ENCODE measurements around the gene DUT. TPM values are rescaled to one million over a fixed set of nuclear protein-coding genes. Genes with fewer than 3 reads are reported as not detected.
A peak's percentile ranks its signal among the peaks of the same experiment; 100 is the strongest.

The DUT gene
- total RNA-seq (2014; rRNA removed; shearing (Covaris generic)) = 132 and 160 TPM in 2 replicates
- 161 and 165 TPM in 2 replicates for polyA plus RNA-seq (2015; cell fraction: cytosol; rRNA removed)
- polyA plus RNA-seq (2015; cell fraction: nucleus; rRNA removed) = 140 and 170 TPM in 2 replicates

DNA sequence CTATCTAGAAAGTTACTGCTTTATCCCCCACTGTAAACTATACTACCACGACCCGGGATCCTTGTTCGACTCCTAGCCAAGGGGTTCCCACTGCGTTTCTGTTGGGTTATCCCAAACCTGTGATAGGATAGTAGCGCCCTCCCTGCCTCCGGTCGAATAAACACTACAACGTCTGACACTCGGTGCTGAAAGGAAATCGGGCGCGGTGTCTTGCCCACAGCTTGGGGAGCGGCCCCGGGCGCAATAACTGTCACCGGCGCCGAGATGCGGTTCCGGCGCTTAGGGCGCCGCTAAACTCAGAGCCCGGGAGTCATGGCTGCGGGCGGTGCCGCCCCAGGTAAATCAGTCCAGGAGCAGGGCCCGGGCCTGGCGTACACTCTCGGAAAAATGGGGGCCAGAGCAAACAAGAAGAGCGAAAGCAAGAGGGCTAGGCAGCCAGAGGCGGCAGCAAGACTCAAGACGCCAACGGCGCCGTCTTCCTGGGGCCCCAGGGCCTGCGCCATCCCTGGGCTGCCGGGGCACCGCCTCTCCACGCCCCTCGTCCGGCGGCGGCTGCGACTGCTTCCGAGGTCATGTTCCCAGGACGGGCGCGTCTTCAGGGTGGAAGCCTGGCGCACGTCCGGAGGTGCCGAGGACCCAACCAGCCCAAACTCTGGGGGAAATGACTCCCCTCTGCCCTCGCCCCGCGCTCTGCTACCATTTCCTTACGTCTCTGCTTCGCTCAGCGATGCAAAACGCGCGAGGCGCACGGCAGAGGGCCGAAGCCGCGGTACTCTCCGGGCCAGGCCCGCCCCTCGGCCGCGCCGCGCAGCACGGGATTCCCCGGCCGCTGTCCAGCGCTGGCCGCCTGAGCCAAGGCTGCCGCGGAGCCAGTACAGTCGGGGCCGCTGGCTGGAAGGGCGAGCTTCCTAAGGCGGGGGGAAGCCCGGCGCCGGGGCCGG lies at the start of gene DUT:
DUT (plus strand) TSS at position 575 of the 941 bp plus-strand sequence; CDS start at position 662, 87 bp downstream.
- DNase-seq (ENCODE audit: low read depth) = peak; percentile 80

DNA sequence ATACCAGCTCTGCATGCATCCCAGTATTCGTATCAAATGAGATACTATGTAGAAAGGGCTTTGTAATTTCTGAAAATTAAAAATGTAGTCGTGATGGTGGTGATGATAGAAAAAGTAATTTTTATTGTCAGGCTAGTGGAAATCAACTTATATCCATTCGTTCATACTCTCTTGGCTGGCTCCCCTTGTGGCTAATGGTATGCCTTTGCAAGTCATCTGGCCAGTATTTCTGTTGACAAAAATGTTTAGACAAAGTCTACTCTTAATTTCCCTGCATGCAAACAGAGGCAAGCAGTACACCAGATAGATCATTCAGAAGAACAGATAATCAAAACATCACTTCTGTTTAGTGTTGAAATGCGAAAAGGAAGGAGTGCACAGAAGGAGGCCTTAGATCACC lies 49.6 kb upstream of the DUT start:
- no peak for DNase-seq (ENCODE audit: low read depth)

DNA sequence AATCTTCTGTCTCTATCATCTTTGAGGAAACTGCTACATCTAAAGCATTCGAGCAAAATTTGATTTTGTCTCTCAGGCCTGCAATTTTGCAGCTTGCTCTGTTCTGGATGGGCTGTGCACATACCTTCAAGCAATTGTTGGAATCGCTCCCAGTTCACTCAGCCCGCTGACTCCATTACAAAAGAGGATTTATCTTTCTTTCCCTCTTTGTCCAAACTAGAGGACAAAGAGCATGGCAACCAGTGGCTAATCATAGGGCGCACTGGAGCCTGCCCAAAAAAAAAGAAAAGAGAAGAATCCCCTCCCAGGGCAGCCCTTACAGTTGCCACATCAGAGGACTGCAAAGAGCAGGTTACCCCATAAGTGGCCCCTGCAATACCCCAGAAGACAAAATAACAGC lies 49.0 kb upstream of the DUT start:
- no peak for DNase-seq (ENCODE audit: low read depth)

DNA sequence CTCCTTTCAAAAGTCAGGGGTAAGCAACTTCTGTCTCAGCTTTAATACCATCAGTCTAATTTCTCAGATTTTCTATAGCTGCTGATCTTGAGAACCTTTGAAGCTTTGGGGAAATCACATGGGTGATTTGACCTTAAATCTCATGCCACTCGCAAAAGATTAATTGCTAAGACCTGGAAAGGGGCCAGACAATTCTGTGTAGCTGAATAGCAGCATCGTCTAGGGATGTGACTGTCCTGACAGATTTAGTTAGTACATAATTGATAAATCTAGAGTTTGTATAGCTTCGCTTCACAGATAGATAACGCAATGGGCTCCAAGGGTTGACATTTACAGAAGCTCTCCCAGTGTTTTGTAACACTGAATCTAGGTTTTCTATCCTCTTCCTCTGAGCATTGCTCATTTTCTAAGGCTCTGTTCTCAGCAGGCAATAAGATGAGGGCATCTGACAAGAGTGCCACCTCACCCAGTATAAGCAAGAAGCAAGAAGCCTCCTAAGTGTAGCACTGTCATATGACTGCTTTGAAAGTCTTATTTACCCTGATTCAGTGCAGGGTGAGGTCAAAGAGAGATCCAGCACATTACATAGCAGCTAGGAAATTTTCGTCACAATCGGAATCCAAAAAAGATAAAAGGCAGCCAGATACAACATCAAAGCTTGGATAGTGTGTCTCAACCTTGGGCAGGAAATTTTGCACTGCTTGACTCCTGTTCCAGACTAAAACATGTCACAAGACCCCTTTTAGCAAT lies 47.7 kb upstream of the DUT start:
- no peak for DNase-seq (ENCODE audit: low read depth)

DNA sequence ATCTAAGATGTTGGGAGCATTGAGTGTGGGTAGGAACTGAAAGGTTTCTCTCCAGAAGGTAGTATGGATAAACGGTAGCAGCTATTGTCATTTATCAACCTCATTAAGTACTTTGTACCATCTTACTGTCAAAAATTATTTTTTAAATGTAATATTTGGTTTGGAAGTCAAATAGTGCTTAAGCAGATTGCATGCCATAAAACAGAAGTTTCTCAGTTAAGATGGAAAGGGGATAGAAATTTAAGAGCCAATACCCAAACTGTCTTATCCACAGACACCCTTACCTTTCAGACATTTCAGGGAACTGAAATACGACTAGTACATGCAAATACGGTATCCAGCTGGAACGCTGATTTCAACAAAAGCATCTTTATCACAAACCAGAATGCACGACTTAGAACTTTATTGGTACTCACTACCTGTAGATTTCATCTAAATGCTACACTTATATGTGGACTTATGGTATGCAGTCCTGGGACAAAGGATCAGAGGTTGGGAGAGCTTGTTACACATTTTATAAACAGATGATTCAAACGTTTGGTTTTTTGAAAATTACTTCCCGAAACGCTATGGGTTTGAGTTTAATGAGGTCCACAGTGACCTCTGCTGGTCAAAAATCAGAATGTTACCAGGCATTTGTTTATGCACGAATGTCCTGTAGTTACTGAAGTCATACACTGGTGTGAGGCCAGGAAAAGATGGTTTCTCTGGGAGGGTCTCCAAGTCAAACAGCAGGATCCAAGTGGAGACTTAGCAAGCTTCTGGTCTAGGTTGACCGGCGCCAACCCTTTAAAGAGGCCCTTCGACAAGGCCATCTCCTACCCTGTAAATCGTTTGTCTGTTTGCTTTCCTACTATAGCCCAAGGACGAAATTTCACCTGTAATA lies 45.7 kb upstream of the DUT start:
- DNase-seq (ENCODE audit: low read depth) = peak; percentile 80

DNA sequence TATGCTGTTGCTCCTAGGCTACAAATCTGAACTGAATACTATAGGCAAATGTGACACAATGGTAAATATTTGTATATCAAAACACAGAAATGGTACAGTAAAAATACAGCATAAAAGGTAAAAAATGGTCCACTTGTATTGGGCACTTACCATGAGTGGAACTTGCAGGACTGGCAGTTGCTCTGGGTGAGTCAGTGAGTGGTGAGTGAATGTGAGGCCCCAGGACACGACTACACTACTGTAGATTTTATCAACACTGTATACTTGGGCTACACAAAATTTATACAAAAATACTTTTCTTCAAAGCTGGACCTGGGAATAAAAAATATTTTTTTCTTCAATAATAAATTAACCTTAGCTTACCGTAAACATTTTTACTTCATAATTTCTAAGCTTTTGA lies 41.6 kb upstream of the DUT start:
- no peak for DNase-seq (ENCODE audit: low read depth)

DNA sequence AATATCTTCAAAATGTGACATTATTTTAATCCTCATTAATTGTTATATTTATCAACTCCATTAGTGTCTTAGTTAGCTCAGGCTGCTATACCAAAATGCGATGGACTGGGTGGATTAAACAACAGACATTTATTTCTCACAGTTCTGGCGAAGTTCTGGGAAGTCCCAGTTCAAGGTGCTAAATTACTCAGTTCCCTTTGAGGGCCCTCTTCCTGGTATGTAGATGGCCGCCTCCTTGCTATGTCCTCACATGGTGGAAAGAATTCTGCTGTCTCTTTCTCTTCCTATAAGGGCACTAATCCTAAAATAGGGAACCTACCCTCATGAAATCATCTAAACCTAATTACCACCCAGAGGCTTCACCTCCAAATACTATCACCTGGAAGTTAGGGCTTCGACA lies 38.8 kb upstream of the DUT start:
- no peak for DNase-seq (ENCODE audit: low read depth)

DNA sequence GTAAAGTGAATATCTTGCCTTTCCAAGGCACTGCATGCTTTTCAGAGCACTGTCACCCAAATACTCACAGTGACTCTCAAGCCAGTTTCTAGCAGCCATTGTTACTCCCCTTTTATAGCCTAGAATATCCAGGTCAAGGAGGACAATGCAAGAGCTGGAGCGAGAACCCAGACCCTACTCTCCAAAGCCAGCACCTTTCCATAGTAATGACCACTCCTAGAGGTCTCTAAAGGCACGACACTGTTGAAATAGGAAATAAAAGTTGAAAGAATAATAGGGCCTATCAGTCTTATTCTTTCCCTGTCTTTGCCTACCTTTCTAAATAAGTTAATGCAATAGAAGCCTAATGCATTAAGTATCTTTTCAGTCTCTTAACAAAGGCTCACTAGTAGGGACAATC lies 33.6 kb upstream of the DUT start:
- no peak for DNase-seq (ENCODE audit: low read depth)

DNA sequence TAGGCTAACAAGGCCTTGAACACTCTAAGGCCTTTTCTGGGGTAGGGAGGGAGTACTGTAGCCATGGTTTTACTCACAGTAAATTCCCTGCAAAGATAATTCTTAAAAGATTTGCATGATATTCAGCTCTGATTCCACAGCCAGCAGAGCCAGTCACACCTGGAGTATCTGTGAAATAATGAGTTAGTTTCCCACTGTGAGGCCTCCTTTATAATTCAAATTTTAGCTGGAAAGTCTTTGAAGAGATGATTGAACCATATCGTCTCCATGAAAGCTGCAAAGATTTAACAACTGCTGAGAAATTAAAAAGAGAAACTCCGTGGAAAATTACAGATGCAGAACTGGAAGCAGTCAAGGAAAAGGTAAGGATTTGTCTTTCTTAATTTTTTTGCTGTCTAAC lies 32.3 kb upstream of the DUT start:
- no peak for DNase-seq (ENCODE audit: low read depth)

DNA sequence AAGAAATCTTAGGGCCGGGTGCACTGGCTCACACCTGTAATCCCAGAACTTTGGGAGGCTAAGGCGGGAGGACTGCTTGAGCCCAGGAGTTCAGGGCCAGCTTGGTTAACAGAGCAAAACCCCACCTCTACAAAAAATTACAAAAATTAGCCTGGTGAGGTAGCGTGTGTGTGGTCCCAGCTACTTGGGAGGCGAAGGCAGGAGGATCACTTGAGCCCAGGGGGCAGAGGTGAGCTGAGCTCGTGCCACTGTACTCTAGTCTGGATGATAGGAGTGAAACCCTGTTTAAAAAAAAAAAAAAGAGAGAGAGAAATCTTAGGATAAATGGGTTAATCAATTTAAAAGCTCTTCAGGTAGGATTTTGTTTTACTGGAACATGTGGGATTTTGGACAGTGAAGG lies 31.2 kb upstream of the DUT start:
- DNase-seq (ENCODE audit: low read depth) = no peak

DNA sequence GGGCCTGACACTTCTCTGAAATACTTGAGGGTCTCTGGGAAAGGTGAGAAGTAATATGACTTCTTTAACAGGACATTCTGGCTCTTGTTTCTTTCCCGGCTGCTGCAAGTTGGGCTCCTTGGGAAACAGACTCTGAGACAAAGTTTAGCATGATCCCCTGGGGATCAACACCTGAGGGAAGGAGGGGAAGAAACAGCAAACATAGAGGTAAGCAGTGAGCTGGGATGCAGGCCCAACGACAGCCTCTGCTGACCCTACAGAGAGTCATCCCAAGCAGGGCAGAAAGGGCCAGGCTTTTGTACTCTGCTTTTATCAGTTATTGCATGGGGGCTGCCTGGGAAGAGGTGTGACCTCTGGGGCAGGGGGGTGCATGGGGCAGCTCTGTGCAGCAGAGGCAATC lies 26.8 kb upstream of the DUT start:
- no peak for DNase-seq (ENCODE audit: low read depth)

DNA sequence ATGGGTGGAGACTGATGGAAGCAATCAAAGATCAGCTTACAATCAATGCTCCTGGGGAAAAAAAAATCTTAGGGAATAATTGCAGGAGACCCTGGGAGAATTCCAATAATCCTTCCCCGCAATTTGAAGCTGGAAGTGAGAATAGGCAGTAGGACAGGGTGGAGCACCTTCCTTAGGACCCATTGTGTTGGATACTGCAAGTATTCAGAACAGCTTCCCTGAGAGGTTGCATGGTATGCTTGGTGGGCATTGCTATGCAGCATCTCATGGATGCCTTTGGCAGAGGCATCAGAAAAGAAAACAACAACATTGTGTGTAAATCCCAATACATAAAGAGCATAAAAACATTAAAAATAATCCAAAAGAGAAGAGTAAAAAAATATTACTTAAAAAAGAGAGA lies 24.6 kb upstream of the DUT start:
- DNase-seq (ENCODE audit: low read depth) = no peak

DNA sequence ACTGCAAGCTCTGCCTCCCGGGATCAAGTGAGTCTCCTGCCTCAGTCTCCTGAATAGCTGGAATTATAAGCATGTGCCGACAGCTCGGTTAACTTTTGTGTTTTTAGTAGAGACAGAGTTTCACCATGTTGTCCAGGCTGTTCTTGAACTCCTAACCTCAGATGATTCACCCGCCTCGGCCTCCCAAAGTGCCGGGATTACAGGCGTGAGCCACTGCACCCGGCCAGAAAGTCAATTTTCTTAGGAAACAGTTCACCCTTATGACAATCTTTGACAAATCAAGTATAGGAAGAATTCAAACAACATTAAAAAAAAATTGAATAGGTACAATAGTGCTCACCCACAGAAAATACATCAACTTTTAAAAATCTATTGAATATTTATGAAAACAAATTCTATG lies 23.6 kb upstream of the DUT start:
- peak; percentile 7 for DNase-seq (ENCODE audit: low read depth)

DNA sequence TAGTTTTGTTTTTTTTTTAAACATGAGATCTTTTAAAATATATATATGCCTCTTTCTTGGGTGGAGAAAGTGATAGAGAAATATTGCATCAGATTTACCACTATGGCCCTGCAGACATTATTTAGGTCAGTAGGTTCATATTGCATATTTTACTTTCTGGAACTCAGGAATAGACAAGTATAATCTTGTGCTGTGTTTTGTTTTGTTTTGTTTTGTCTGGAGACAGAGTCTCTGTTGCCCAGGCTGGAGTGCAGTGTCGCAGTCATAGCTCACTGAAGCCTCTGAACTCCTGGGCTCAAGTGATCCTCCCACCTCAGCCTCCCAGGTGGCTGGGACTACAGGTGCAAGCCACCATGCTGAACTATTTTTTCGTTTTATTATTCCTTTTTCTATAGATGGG lies 21.5 kb upstream of the DUT start:
- no peak for DNase-seq (ENCODE audit: low read depth)

DNA sequence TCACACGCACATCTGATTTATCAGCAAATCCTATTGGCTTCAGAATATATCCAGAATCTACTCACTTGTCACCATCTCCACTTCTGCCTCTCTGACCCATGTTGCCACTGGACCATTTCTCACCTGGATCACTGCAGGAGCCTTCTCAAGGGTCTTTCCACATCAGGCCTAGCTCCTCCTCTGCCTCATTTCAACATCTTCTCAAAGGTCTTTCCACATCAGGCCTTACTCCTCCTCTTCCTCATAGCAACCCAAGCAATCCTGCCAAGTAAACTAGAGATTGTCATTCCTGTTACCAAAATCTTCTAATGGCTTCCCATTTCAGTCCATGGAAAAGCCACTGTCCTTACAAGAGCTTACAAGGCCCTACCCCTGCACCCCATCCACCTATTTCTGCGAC lies 18.0 kb upstream of the DUT start:
- no peak for DNase-seq (ENCODE audit: low read depth)

DNA sequence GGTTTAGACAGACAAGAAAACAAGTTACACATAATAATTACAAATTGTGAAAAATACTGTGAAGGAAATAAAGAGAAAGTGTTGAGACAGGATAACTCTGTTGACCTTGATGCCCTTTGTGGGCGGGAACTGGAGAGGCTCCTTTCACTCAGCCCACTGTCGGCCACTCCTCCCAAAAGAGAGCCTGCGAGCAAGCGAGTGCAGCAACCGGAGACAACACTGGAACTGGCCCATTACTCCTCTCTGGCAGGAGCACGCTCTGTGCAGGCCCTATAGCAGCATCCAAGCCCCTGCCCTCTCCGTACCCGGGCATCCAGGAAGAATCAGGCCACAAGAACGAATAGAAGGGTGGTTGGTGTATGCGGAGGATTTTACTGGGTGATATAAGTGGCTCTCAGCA lies 16.2 kb upstream of the DUT start:
- no peak for DNase-seq (ENCODE audit: low read depth)

DNA sequence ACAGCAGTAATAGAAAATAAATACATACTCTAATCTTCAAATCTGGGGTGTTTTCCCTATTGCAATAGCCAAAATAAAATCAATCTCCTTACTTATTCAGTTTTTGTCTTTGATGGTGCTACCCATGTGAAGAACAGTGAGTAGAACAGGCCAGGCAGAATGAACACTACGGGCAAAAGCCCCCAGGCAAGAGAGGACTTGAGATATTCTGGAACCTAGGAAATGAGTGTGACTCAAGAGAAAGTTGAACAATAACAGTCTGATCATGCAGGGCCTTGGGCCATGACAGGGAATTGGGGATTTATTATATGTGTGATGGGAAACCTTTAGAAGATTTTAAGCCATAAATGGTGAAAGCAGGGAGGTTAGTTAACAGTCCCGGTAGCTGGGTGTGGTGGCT lies 14.0 kb upstream of the DUT start:
- no peak for DNase-seq (ENCODE audit: low read depth)

DNA sequence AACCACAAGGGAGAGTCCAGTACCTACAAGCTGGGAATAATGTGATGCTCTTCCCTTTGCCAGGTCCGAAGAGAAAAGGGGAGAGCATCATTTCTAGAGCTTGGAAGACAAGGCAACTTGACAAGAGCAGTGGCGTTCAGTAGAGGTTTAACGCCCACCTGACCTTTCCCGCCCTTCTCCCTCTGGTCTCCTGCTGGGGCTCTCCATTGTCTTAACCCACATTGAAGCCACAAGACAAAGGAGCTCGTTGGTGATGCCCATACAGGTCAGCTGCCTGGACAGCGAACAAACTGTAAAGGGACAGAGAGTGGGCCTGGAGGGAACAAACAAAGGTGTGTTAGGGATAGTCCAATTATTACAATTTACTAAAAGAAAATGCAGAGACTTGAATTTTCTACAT lies 13.1 kb upstream of the DUT start:
- DNase-seq (ENCODE audit: low read depth) = no peak

DNA sequence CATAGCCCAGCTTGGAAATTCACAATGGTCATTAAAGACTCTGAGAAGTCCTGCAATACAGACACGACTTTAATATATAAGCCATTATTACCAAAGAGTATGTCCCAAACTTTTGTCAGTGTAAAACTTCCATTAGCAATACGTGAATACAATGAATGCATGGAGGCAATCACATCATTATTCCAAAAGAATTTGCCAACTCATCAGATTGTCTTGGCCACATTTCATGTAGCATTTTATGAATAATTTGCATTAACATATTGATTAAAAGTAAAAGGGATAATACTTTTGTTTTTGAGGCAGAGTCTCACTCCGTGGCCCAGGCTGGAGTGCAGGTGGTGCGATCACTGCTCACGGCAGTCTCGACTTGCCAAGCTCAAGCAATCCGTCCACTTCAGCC lies 7.9 kb upstream of the DUT start:
- no peak for DNase-seq (ENCODE audit: low read depth)

DNA sequence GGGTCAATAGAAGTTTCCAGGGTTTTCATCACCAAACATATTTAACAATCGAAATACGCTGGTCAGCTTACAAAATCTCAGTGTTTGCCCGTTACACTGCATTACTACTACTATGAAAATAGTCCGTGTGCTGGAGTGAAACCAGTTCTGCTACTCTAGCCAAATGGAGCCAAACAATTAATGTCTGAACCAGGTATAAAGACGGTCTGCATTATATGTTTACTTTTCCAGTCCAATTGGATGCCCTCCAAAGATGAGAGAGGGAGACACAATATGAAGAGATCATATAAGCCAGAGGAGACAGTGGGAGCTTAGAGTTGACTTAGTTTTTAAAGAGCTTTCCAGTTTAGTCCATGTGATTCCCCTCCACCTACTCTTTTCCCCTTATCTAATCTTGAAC lies 6.3 kb upstream of the DUT start:
- no peak for DNase-seq (ENCODE audit: low read depth)

DNA sequence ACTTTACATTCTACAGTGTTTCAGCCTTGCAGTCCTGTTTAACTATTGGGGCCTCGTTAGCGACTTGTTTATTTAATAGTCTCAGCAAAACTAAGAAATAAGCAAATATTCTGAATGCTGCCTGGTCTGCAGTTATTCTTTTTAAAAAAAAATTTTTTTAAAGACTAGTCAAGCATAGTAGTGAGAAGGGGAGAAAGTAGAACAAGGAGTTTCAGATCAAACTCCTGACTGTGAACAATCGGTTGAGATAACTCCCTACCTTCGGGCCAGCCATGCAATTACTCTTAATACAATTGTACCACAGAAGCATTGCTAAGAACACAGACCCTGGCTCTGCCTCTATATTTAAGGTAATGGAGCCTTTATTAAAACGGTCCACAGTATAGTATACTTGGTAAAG lies 5.8 kb upstream of the DUT start:
- no peak for DNase-seq (ENCODE audit: low read depth)
